ENCODE measurements around the gene DDAH1.

- no peak for TF ChIP-seq CTCF (IDR thresholded peaks at IDR 0.05)
- no peak for TF ChIP-seq POLR2A (IDR thresholded peaks at IDR 0.05)
These were observed 150.9 kb downstream of the DDAH1 start for GRCh38 chr1:85313888-85314696.
